HFF-Myc (cell line): ENCODE data around the gene KCNK6.

Source experiments
- DNase-seq: peaks from one replicate; pipeline ENCODE4 v3.0.0-alpha.2; 2011; ENCODE audit warnings: low read depth; ENCODE audit errors: extremely low read depth
- H3K4me3 ChIP-seq: replicated peaks from 2 replicates; pipeline ENCODE4 v1.5.1; 2011; ENCODE audit warnings: low read depth, mild to moderate bottlenecking, control low read depth, low read length
- TF ChIP-seq, protein P1 (sequence below): IDR thresholded peaks from 2 replicates; pipeline ENCODE4 v1.5.1; 2012; ENCODE audit warnings: mild to moderate bottlenecking, low read depth, low read length, control low read depth; ENCODE audit errors: missing control alignments

KCNK6 gene

DNA sequence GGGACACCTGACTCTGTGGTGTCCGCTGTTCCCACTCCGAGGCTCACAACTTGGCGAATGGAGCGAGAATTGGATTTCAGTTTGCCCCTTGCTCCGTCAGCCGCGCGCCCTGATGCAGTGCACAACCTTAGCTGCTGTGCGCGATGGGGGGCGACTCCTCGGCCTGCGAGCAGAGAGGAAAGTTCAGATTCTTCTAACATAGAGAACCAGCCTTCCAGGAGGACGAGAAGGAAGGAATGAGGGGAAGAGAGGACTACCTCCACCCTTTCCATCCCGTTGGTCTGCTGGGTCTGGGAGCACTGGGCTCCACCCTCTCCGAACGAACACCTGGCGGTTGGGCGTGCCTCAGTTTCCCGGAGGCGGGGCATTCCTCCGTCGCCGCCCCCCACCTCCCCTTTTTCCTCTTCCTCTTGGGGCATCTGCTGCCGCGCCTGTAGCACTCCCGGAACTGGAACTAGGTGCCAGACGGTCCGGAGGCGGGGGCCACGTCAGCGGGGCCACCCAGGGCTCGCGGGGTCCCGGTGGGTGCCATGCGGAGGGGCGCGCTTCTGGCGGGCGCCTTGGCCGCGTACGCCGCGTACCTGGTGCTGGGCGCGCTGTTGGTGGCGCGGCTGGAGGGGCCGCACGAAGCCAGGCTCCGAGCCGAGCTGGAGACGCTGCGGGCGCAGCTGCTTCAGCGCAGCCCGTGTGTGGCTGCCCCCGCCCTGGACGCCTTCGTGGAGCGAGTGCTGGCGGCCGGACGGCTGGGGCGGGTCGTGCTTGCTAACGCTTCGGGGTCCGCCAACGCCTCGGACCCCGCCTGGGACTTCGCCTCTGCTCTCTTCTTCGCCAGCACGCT, at the start of gene KCNK6:
KCNK6 (plus strand) TSS at position 425 of the 838 bp plus-strand sequence; CDS start at position 531, 106 bp downstream.
- TF ChIP-seq, protein P1, sequence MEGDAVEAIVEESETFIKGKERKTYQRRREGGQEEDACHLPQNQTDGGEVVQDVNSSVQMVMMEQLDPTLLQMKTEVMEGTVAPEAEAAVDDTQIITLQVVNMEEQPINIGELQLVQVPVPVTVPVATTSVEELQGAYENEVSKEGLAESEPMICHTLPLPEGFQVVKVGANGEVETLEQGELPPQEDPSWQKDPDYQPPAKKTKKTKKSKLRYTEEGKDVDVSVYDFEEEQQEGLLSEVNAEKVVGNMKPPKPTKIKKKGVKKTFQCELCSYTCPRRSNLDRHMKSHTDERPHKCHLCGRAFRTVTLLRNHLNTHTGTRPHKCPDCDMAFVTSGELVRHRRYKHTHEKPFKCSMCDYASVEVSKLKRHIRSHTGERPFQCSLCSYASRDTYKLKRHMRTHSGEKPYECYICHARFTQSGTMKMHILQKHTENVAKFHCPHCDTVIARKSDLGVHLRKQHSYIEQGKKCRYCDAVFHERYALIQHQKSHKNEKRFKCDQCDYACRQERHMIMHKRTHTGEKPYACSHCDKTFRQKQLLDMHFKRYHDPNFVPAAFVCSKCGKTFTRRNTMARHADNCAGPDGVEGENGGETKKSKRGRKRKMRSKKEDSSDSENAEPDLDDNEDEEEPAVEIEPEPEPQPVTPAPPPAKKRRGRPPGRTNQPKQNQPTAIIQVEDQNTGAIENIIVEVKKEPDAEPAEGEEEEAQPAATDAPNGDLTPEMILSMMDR, result no peak
- DNase-seq, result no peak
- H3K4me3 ChIP-seq, result peak within 1 kb of the TSS; percentile 46

DNA sequence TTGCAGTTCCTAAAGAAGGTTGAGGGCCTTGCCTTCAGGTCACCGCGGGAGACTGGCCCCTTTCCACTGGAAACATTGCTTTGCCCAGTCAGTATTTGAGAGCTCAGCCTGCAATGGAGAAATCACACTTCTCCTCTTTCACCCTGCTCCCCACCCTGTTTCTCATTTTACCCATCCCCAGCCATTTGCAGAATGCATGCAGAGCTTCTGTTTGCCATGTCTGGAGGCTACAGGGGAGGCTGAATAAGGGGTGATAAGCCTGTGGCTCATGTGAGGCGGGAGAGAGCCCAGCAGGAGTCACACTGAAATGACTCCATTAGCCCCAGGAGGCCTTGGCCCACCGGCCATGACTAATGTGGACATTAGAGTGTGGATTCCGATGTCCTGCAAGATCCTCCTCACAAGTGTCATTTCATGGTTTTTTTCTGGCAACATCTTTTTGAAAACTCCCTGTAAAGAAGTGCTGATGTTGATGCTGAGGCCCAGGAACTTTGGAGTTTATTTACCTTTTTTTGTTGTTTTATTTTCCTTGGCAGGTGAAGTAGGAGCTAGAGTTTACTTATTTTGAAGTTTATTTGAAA, 49.0 kb upstream of the KCNK6 start:
- TF ChIP-seq, protein P1, result no peak
- no peak for DNase-seq
- no peak overlapping the region for H3K4me3 ChIP-seq

DNA sequence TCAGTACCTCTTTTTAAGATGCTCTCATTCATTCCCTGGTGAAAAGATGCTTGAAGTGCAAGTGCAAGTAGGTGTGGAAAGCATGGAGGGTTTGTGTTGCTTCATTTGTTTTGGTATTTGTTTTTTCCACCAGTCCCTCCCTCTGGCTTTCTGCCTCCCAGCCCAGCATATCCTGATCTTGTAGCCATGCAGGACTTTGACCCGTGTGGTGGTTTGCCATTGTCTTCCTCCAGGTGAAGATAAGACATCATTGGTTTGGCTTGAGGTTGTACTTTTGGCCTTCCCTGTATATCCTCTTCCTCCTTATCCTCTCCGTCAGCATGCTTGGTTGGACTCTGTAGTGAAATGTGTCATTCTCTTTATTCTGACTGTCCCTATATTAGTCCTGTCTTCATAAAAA, 46.1 kb upstream of the KCNK6 start:
- TF ChIP-seq, protein P1, result no peak
- H3K4me3 ChIP-seq, result no peak overlapping the region
- no peak for DNase-seq

DNA sequence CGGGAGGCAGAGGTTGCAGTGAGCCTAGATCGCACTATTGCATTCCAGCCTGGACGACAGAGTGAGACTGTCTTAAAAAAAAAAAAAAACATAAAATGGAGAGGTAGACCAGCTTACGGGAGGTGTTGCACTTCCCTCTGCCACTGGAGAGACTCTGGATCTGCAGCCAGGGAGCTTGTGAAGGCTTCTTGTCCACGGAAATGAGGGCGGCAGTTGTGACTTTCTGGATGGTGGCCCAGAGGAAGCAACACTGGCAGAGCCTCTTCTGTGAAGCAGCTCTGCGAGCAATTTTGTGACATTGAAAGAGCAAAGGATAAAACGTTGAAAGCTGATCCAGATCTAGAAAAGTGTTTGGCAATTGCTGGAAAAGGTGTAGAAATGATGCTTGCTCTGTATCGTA, 44.9 kb upstream of the KCNK6 start:
- TF ChIP-seq, protein P1, result no peak
- no peak overlapping the region for H3K4me3 ChIP-seq
- DNase-seq, result no peak

DNA sequence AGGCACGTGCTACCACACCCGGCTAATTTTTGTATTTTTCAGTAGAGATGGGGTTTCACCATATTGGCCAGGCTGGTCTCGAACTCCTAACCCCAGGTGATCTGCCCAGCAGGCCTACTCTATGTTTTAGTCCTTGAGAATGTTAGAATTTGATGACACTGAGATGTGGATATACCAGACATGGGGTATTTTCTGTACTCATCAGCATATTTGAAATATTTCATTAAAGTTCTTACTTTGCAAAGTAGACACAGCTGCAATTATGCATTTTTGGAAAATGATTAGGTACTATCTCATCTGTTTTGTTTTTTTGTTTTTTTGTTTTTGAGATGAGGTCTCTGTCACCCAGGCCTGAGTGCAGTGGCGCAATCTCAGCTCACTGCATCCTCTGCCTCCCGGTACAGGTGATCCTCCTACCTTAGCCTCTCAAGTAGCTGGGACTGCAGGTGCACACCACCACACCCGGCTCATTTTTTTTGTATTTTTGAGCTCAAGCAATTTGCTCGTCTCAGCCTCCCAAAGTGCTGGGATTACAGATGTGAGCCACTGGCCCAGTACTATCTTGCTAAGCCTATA, 42.6 kb upstream of the KCNK6 start:
- TF ChIP-seq, protein P1, result no peak
- no peak for DNase-seq
- no peak overlapping the region for H3K4me3 ChIP-seq

DNA sequence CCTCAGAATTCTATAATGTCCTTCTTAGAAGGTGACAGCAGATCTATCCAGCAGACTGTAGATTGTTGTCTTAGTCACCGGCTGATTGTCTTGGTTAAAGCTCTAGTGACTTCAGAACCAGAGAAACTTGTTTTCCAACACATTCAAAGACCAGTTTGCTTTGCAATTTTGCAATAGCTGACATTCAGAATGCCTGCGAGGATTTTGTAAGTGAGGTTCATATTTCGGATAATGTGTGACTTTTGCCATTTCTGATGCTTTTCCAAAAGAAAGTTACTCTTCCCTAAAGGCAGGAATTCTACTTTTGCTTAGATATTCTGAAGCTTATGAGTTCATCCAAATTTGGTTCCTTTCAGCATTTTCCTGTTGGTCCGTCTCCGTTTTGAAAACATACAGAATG, 42.1 kb upstream of the KCNK6 start:
- H3K4me3 ChIP-seq, result no peak overlapping the region
- DNase-seq, result no peak
- TF ChIP-seq, protein P1, result no peak
